ENCODE data around the gene WFDC5. TPM values are rescaled to one million over a fixed set of nuclear protein-coding genes. Genes with fewer than 3 reads are reported as not detected.
"Not testable (repeated sequence)": the region's sequence is repeated elsewhere in the genome, so short reads cannot be mapped to it uniquely, and the experiment has no call there.

Gene WFDC5
- total and polyA plus RNA-seq, 9 of the 15 experiments (the other 6 are each of a cell fraction or from before 2014, with no cell fraction given): not detected

GRCh38 chr20:45064812-45065211, 50.2 kb downstream of the WFDC5 start (continued):
- TF ChIP-seq UBTF (IDR thresholded peaks at IDR 0.05; ENCODE audit: borderline replicate concordance in 1 of 2, low read depth in 2 of 2, low read length in 2 of 2) (no peak), RFX5 (IDR thresholded peaks at IDR 0.05; ENCODE audit: low read depth, low read length) (no peak), HOXB6 (CRISPR knock-in tag; IDR thresholded peaks at IDR 0.05; ENCODE audit: borderline replicate concordance) (no peak), WHSC1 (IDR thresholded peaks at IDR 0.05; ENCODE audit: low read length) (no peak), ZNF707 (CRISPR knock-in tag; conservative IDR thresholded peaks at IDR 0.05) (no peak), CTBP1 (IDR thresholded peaks at IDR 0.05; ENCODE audit: borderline replicate concordance) (no peak), ATF2 (CRISPR knock-in tag; IDR thresholded peaks at IDR 0.05) (no peak)

- H3K27me3 ChIP-seq (ENCODE audit: control insufficient read depth in 2 of 2, insufficient read depth in 2 of 2, low read length in 2 of 2); CTCF ChIA-PET (ENCODE audit: low intra/inter-chr PET ratio); H3K9ac ChIP-seq (ENCODE audit: insufficient read depth in 1 of 2, low read depth in 2 of 2, low read length in 2 of 2); POLR2A ChIA-PET; H3K27ac ChIP-seq (ENCODE audit: extremely low read depth, low read depth, low read length); H3K4me3 ChIP-seq; BruUV-seq (replicated peaks); in situ Hi-C loops (cut with MboI); H2AFZ ChIP-seq (ENCODE audit: low read depth, low read length); H3K79me2 ChIP-seq (ENCODE audit: control insufficient read depth, insufficient read depth, low read length); H3K9me1 ChIP-seq (ENCODE audit: control insufficient read depth, insufficient read depth, low read length); FAIRE-seq; H4K20me1 ChIP-seq (replicated peaks; ENCODE audit: control insufficient read depth, insufficient read depth, low read length); H3K4me2 ChIP-seq (ENCODE audit: insufficient read depth, low read length); H3K4me1 ChIP-seq (replicated peaks in 1 of 2; ENCODE audit: control insufficient read depth in 2 of 2, insufficient read depth in 2 of 2, low read length in 2 of 2); intact Hi-C loops (cut with micrococcal nuclease); ATAC-seq; H3K9me3 ChIP-seq (replicated peaks; ENCODE audit: control insufficient read depth, insufficient read depth, low read depth, low read length); DNase-seq (ENCODE audit: extremely low read depth in 1 of 4, low spot score in 3 of 4): not testable (repeated sequence)
- H3K36me3 ChIP-seq (ENCODE audit: control insufficient read depth, insufficient read depth, low read length): peaks cover 22% of the 10 kb centered on the region; the same call in 2 of the 3 replicates
- WGBS (ENCODE audit: insufficient coverage, low coverage, missing lambda C conversion rate): 68% methylated on average over 2 of the region's 2 CpGs
These were observed 51.9 kb downstream of the WFDC5 start for GRCh38 chr20:45063107-45063506.

All from K562 (cell line).